SJSA1 (cell line): ENCODE data around the gene NKIRAS2. TPM values are rescaled to one million over a fixed set of nuclear protein-coding genes. Genes with fewer than 3 reads are reported as not detected.
"Not testable (repeated sequence)": the region's sequence is repeated elsewhere in the genome, so short reads cannot be mapped to it uniquely, and the experiment has no call there.

Experiments
- DNase-seq, 2 experiments: peaks; one replicate each; pipeline ENCODE4 v3.0.0-alpha.2; 2015 to 2020; ENCODE audit warnings: low spot score in 2 of 2, low read depth in 1 of 2
- H3K27ac ChIP-seq: fragments of 250-450 bp; sonication (Bioruptor Pico); 2 replicates; pipeline ENCODE4 v1.5.1; 2020; ENCODE audit warnings: mild to moderate bottlenecking, moderate library complexity
- H3K27me3 ChIP-seq: fragments of 250-450 bp; sonication (Bioruptor Pico); replicated peaks from 2 replicates; pipeline ENCODE4 v1.5.1; 2020; ENCODE audit warnings: mild to moderate bottlenecking, moderate library complexity
- H3K36me3 ChIP-seq: fragments of 250-450 bp; sonication (Bioruptor Pico); 2 replicates; pipeline ENCODE4 v1.5.1; 2020; ENCODE audit warnings: mild to moderate bottlenecking
- H3K4me1 ChIP-seq: fragments of 250-450 bp; sonication (Bioruptor Pico); replicated peaks from 2 replicates; pipeline ENCODE4 v1.6.1; 2021; ENCODE audit warnings: mild to moderate bottlenecking
- H3K4me3 ChIP-seq: fragments of 250-450 bp; sonication (Bioruptor Pico); 2 replicates; pipeline ENCODE4 v1.5.1; 2020; ENCODE audit warnings: mild to moderate bottlenecking
- H3K9me3 ChIP-seq: fragments of 250-450 bp; sonication (Bioruptor Pico); replicated peaks from 2 replicates; pipeline ENCODE4 v1.5.1; 2020; ENCODE audit warnings: mild to moderate bottlenecking
- total RNA-seq: library from RNA; depleted of rRNA; stranded (reverse); fragments of >200 nt; shearing (Covaris generic); gene quantifications from 2 replicates; pipeline ENCODE4 v1.2.3, GENCODE V29; 2014

Gene NKIRAS2
- total RNA-seq, 1 experiment from 2014 or later = 63.1 TPM

DNA sequence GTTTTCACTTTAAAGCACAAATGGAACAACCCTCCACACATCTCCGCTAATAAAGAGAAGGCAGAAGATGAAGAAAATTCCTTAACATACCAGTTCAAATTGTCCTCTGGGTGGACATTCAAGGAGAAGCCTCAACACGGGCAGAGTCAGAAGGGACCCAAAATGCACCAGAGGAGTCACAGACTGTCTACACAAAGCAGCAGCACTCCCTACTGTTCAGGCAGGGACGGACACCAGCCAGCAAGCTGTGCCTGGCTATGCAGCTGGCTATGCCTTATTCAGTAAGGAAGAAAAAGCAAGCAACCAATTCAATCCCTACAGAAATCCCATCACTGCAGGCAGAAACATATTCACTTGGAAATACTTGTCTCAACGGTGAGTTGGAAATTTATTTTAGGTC lies 10.7 kb upstream of the NKIRAS2 start:
- DNase-seq = no peak
- no peaks in the 10 kb centered on the region for H3K27me3 ChIP-seq
- H3K9me3 ChIP-seq = 0 out of 2 replicates have a peak, but pooled peaks cover 2% of the 10 kb centered on the region
- no peak overlapping the region for H3K4me3 ChIP-seq
- H3K36me3 ChIP-seq = peaks cover 40% of the 10 kb centered on the region
- no peak overlapping the region for H3K27ac ChIP-seq
- peaks cover 12% of the 10 kb centered on the region for H3K4me1 ChIP-seq

DNA sequence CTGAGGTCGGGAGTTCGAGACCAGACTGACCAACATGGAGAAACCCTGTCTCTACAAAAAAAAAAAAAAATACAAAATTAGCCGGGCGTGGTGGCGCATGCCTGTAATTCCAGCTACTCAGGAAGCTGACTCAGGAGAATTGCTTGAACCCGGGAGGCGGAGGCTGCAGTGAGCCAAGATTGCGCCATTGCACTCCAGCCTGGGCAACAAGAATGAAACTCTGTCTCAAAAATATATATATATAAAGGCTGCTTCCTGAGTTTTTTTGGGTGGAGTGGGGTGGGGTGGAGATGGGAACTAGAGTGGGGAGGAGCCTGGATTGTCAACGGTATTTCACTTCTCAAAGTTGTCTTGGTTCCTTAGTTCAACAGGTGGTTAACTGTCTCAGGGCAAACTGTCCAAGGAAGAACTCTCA lies 9.6 kb upstream of the NKIRAS2 start:
- not testable (repeated sequence) for H3K4me3 ChIP-seq, H3K27me3 ChIP-seq, H3K9me3 ChIP-seq, H3K4me1 ChIP-seq, DNase-seq, H3K27ac ChIP-seq
- H3K36me3 ChIP-seq = peaks cover 36% of the 10 kb centered on the region

DNA sequence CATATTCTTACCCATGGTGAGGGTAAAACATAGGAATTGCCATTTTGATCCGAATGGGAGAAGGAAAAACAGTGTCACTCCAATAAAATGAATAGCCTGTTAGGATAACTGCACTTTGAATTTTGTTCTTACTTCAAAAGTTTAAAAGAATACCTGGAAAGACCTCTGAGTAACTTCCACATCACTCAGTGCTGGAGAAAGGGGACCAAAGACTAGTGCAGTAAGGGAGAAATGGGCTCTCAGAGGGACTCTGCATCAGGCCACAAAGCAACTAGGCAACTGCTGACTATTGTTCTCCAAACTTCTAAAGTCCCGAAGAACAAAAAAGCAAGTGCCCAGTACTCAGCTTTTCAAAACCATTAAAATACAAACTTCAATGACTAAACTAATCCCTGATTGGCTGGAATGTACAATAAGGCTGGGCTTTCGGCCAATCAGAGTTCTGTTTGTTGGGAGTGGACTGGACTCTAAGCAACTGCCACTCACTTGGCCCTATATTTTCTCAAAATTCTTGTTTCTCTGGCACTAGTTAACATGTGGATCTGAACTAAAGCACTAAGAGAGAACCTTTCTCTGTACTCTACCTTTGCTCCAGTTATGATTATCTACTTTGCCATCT lies 8.9 kb upstream of the NKIRAS2 start:
- H3K4me3 ChIP-seq = no peak overlapping the region

DNA sequence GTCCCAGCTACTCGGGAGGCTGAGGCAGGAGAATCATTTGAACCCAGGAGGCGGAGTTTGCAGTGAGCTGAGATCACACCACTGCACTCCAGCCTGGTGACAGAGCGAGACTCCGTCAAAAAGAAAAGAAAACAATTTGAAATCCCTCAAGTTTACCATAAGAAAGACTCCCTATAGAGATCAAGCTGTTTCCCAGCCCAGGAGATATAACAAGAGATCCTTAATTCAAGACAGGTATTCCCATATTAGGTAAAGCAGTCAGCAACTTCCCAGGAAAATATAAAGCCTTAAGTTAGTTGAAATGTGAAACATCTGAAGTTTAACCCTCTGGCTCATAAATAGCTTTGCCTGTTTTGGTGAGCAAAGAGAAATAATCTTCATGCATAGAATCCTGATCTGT lies 7.5 kb upstream of the NKIRAS2 start:
- not testable (repeated sequence) for H3K27me3 ChIP-seq, DNase-seq, H3K27ac ChIP-seq, H3K9me3 ChIP-seq, H3K4me3 ChIP-seq
- Histone ChIP-seq H3K4me1 (peaks cover 14% of the 10 kb centered on the region), H3K36me3 (peaks cover 42% of the 10 kb centered on the region)

More for the DNA sequence above, 8.9 kb upstream of the NKIRAS2 start:
- DNase-seq = no peak
- Histone ChIP-seq H3K9me3 (0 out of 2 replicates have a peak, but pooled peaks cover 2% of the 10 kb centered on the region), H3K4me1 (peaks cover 12% of the 10 kb centered on the region), H3K27ac (peak overlapping the region; percentile 42; the same call in 1 of the 2 replicates), H3K27me3 (no peaks in the 10 kb centered on the region), H3K36me3 (peaks cover 36% of the 10 kb centered on the region)

DNA sequence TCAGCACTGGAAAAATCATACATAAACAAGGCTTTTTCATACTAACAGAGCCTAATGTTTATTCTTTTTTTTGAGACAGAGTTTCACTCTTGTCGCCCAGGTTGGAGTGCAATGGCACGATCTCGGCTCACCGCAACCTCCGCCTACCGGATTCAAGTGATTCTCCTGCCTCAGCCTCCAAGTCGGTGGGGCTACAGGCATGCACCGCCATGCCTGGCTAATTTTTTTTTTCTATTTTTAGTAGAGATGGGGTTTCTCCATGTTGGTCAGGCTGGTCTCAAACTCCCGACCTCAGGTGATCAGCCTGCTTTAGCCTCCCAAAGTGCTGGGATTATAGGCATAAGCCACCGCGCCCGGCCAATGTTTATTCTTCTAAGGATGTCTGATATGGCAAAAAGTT lies 6.2 kb upstream of the NKIRAS2 start:
- H3K36me3 ChIP-seq = peaks cover 38% of the 10 kb centered on the region
- not testable (repeated sequence) for H3K27me3 ChIP-seq, H3K9me3 ChIP-seq, H3K27ac ChIP-seq, H3K4me3 ChIP-seq, DNase-seq
- H3K4me1 ChIP-seq = peaks cover 17% of the 10 kb centered on the region

DNA sequence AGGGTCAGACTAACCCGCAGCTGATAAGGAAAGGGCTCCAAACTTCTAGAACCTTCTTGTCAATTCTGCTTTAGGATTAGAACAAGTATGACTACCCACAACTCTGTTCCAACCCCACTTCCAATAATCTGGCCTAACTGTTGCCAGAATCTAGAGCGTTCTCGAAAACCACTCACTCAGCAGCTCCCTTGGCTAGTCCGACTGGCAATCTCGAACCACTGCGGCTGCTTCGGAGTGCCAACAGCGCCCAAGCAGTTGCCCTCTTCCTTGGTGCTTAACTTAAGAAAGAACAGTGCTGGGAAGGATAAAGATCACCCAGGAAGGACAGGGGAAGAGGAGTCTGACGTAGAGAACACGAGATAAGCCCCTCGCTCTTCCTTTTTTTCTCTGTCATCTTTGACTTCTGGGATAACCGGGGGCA lies 3.5 kb upstream of the NKIRAS2 start:
- peaks cover 20% of the 10 kb centered on the region for H3K36me3 ChIP-seq
- H3K27me3 ChIP-seq = no peaks in the 10 kb centered on the region
- peaks cover 22% of the 10 kb centered on the region for H3K4me1 ChIP-seq
- peak overlapping the region; percentile 77 for H3K4me3 ChIP-seq
- peak in 1 of 2 experiments; percentile 31 for DNase-seq
- H3K9me3 ChIP-seq = 0 out of 2 replicates have a peak, but pooled peaks cover 1% of the 10 kb centered on the region
- peak overlapping the region; percentile 88 for H3K27ac ChIP-seq

DNA sequence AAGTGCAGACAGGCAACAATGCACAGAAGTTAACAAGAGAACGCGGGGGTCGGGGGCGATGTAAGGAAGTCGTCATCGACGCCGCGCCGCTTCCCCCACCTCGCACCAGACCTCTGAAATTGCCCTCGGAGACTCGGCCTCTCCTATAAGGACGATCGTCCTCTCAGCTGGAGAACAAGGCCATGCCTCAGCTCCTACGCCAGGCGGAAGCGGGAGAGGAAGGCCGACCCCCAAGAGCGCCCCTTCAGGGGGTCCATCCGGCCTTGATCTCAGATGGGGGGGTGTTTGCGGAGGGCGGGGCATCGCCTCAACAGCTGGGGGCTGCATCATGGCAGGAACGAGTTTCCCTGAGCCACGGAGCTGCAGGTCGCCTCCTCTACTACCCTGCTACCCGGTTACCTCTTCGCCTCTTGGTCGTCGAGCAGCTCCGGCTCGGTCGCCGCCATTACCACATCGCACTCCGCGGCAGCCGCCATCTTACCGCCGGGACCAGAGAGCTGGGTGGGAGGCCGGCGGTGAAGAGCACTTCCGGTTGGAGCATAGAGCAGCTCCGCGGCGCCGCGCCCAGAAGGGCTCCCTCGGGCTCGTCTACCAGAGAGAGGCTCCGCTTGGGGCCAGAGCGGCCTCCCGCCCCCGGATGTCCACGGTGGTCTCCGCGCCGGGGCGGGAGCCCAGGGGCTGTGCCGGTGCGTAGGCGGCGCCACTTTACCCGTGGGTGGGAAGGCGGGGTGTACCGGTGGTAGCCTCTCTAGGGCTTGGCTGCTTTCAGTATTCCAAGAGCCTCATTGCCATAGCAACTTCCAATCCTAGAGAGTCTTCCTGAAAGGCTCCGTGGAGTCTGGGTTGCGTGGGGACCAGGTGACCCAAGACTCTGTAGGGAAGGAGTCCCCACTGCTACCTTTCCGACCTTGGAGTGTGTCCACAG lies 2.7 kb upstream of the NKIRAS2 start, which contains the start of gene DNAJC7:
TSS of gene DNAJC7 (minus strand) at position 499 of the 925 bp plus-strand sequence. CDS start at position 476, 23 bp downstream.
- Histone ChIP-seq H3K36me3 (peaks cover 23% of the 10 kb centered on the region), H3K4me1 (peaks cover 20% of the 10 kb centered on the region), H3K4me3 (peak within 1 kb of the TSS; percentile 77), H3K9me3 (no peaks in the 10 kb centered on the region), H3K27me3 (no peaks in the 10 kb centered on the region), H3K27ac (peak within 1 kb of the TSS; percentile 88)
- peak; percentile 92 for DNase-seq

DNA sequence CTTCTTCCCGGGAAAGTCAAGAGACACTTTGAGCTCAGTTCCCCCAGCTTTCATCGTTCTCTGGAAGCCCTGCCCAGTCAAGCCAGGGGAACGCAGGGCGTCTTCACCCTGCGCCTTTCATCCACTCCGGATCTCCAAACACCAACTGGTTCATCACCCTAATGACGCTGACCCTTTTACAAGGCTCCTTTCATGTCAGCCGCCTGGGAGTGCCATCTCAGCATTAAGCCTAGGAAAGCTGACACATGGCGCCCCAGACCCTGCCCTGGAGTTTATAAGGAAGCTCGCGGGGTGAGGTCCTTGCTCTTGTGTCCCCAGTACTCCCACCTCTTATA lies 2.1 kb upstream of the NKIRAS2 start:
- peaks cover 29% of the 10 kb centered on the region for H3K36me3 ChIP-seq
- H3K27me3 ChIP-seq = no peaks in the 10 kb centered on the region
- H3K4me1 ChIP-seq = peaks cover 20% of the 10 kb centered on the region
- no peak for DNase-seq
- peak overlapping the region; percentile 88 for H3K27ac ChIP-seq
- peak overlapping the region; percentile 77 for H3K4me3 ChIP-seq
- H3K9me3 ChIP-seq = no peaks in the 10 kb centered on the region

DNA sequence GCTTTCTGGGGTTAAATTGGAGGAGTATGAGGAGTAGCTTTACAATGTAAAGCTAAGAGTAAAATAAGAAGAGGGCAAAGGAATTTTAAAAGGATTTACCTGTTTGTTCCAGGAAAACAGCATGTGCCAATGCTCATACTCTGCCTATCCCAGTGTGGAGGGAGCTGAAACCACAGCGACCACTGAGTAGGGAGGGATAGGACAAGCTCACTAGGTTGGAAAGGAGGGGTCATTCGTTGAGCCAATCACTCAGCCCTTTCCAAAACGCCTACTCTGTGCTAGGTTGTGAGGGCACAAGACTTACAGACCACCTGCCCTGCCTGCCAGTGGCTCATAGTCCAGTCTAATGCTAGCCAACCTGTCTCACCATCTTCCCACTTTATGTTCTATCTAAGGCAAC lies 1.6 kb upstream of the NKIRAS2 start:
- DNase-seq = no peak
- no peaks in the 10 kb centered on the region for H3K27me3 ChIP-seq
- H3K4me3 ChIP-seq = peak overlapping the region; percentile 77
- no peaks in the 10 kb centered on the region for H3K9me3 ChIP-seq
- H3K36me3 ChIP-seq = peaks cover 34% of the 10 kb centered on the region
- peaks cover 20% of the 10 kb centered on the region for H3K4me1 ChIP-seq
- 0 out of 2 replicates have a peak overlapping the region, but pooled peaks have one; percentile 88 for H3K27ac ChIP-seq

DNA sequence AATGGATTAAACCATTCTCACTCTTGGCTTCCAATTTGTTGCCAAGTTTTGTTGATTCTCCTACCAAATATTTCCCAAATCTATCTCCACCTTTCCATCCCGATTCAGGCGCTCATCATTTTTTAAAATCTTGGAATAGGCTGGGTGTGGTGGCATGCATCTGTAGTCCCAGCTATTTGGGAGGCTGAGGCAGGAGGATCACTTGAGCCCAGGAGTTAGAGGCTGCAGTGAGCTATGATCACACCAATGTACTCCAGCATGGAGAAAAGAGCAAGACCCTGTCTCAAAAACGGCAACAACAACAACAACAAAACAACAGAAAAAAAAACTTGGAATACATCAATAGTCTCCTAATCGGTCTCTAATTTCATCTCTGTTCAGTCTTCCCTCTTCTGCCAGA lies 902 bp upstream of the NKIRAS2 start:
- Histone ChIP-seq H3K9me3 (no peaks in the 10 kb centered on the region), H3K36me3 (peaks cover 41% of the 10 kb centered on the region), H3K4me3 (no peak overlapping the region), H3K27ac (no peak overlapping the region), H3K27me3 (no peaks in the 10 kb centered on the region), H3K4me1 (peaks cover 23% of the 10 kb centered on the region)
- DNase-seq = no peak

DNA sequence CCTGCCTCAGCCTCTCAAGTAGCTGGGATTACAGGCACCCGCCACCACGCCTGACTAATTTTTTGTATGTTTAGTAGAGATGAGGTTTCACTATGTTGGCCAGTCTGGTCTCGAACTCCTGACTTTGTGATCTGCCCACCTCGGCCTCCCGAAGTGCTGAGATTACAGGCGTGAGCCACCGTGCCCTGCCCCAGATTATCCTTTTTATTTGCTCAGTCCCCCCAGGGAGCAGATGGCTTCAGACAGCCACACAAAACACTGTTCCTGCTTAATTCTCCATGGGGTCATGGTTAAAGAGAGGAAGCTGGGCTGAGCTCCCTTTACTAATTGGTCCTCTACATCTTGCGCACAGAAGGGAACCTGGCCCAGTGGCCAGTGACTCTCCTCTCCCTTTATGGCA lies 955 bp downstream of the NKIRAS2 start:
- H3K27ac ChIP-seq, DNase-seq, H3K9me3 ChIP-seq, H3K27me3 ChIP-seq: not testable (repeated sequence)
- Histone ChIP-seq H3K36me3 (peaks cover 48% of the 10 kb centered on the region), H3K4me3 (peak overlapping the region; percentile 66), H3K4me1 (peaks cover 40% of the 10 kb centered on the region)

DNA sequence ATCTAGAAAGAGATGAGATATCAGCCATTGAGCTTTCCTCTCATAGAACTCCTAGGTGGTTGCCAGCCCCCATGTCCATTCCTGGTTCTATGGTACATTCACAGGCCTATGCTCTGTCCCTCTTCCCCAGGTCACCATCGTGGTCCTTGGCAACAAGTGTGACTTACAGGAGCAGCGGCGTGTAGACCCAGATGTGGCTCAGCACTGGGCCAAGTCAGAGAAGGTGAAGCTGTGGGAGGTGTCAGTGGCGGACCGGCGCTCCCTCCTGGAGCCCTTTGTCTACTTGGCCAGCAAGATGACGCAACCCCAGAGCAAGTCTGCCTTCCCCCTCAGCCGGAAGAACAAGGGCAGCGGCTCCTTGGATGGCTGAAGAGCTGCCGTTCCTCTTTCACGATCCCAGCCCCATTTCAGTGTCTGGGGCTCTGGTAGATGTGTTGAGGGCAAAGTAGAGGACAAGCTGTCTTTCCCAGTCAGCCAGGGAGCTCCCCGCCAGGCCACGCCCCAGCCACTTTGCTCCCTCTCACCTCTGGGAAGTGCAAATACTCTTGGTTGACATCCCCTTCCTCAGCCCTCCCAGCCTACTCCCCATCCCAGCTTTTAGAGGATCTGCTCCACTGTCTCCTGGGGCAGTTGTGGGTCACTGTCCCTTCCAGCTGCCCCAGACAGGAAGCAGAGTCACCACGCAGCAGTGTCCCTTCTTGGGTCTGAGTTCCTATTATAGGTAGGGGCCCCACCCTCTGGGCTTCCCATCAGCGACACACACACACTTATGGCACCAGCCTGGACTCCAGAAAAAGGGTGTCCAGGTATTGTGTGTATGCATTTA lies 3.8 kb downstream of the NKIRAS2 start:
- no peak for DNase-seq
- Histone ChIP-seq H3K9me3 (no peaks in the 10 kb centered on the region), H3K27ac (peak overlapping the region; percentile 59), H3K4me3 (no peak overlapping the region), H3K27me3 (no peaks in the 10 kb centered on the region), H3K4me1 (peaks cover 32% of the 10 kb centered on the region), H3K36me3 (peaks cover 45% of the 10 kb centered on the region)

DNA sequence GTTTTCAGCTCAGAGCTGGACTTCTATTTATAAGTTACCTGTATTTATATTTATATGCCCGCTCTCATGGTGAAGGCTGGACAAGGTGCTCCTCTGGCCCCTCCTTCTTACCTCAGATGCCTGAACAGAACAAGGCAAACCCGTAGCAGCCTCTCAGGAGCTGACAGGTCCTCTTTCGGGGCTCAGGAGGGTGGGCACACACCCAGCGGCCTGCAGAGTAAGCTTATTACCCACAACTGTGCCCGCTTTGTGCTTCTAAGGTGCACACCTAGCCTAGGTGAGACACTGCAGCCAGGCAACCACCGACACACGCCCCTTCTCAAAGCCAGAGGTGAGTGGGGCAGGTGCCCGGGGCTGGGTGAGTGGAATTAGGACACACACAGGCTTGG lies 5.3 kb downstream of the NKIRAS2 start:
- H3K9me3 ChIP-seq = no peaks in the 10 kb centered on the region
- no peaks in the 10 kb centered on the region for H3K27me3 ChIP-seq
- peaks cover 29% of the 10 kb centered on the region for H3K4me1 ChIP-seq
- peaks cover 45% of the 10 kb centered on the region for H3K36me3 ChIP-seq
- DNase-seq = no peak
- H3K4me3 ChIP-seq = no peak overlapping the region
- peak overlapping the region; percentile 59; the same call in 1 of the 2 replicates for H3K27ac ChIP-seq
